ENCODE data around the gene CFAP251.

- TF ChIP-seq CTCF (IDR thresholded peaks at IDR 0.05 in 2 of 3, conservative IDR thresholded peaks at IDR 0.05 in 1 of 3; ENCODE audit: borderline replicate concordance in 1 of 3, insufficient read depth in 1 of 3, low read depth in 2 of 3, low read length in 2 of 3) = no peak
- TF ChIP-seq ZFX (IDR thresholded peaks at IDR 0.05) = no peak
- no peak for TF ChIP-seq ATF3 (IDR thresholded peaks at IDR 0.05)
- TF ChIP-seq POLR2A (IDR thresholded peaks at IDR 0.05; ENCODE audit: borderline replicate concordance, extremely low read depth, insufficient read depth, insufficient read length) = no peak
- TF ChIP-seq MAX (IDR thresholded peaks at IDR 0.05) = no peak
- no peak for TF ChIP-seq RAD21 (IDR thresholded peaks at IDR 0.05; ENCODE audit: low read depth)
- TF ChIP-seq ZNF274 (IDR thresholded peaks at IDR 0.05; ENCODE audit: low read depth, low read length) = no peak
- no peak for TF ChIP-seq POLR2AphosphoS5 (IDR thresholded peaks at IDR 0.05; ENCODE audit: low read depth, low read length)
- TF ChIP-seq TCF7L2 (IDR thresholded peaks at IDR 0.05; ENCODE audit: borderline replicate concordance, extremely low read depth, insufficient read depth, insufficient read length) = no peak
- TF ChIP-seq ZBTB33 (IDR thresholded peaks at IDR 0.05; ENCODE audit: extremely low read depth, insufficient replicate concordance, low read length) = no peak
- TF ChIP-seq EZH2 (IDR thresholded peaks at IDR 0.05) = no peak
These were observed 102.4 kb downstream of the CFAP251 start for GRCh38 chr12:122020795-122021192.

Measured in HCT116 (cell line).